GM12801 (cell line): ENCODE data around the gene GATAD2A.

Experiments
- CTCF ChIP-seq: IDR thresholded peaks from one replicate; pipeline ENCODE4 v1.5.1; 2011; ENCODE audit warnings: control low read depth; ENCODE audit not compliant: insufficient read length; ENCODE audit errors: extremely low read depth

Gene GATAD2A

GRCh38 chr19:19410553-19411550 lies 5.4 kb downstream of the GATAD2A start:
- no peak for TF ChIP-seq CTCF

DNA sequence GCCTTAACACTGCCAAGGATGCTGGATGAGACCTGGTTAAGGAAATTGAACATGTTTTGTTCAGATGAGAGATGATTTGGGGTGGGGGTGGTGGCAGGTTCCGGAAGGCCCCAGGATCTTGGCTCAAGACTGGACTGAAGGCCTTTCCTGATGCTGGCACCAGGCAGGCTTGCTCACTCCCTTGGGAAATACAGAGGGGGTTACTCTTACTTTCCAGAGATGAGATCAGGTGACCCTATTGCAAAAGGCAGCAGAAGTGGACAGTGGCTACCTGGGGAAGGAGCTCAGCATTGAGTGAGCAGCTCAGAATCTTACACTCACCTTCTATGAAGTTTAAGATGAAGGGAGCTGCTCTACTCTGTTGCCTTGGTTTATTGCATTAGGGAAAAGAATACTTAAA lies 10.8 kb downstream of the GATAD2A start:
- TF ChIP-seq CTCF: no peak

DNA sequence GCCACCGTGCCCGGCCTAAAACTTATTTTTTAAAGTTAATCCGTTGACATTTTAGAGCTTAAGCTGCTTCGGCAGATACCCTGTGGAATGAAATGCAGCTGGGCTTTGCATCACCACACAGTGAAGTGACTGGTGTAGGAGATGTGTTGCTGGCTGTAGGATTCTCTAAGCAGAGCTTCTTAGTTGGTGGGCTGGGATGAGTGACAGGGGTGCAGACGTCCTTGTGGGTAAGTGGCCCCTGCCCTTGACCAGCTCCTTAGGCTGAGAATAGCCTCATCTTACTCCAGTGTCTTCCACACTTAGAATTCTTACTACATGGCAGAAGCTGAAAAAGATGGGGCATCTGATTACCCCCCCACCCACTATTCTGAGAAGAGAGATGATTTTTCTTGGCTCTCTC lies 11.6 kb downstream of the GATAD2A start:
- no peak for TF ChIP-seq CTCF

- TF ChIP-seq CTCF: no peak
These were observed 12.3 kb downstream of the GATAD2A start for GRCh38 chr19:19417628-19418245.

DNA sequence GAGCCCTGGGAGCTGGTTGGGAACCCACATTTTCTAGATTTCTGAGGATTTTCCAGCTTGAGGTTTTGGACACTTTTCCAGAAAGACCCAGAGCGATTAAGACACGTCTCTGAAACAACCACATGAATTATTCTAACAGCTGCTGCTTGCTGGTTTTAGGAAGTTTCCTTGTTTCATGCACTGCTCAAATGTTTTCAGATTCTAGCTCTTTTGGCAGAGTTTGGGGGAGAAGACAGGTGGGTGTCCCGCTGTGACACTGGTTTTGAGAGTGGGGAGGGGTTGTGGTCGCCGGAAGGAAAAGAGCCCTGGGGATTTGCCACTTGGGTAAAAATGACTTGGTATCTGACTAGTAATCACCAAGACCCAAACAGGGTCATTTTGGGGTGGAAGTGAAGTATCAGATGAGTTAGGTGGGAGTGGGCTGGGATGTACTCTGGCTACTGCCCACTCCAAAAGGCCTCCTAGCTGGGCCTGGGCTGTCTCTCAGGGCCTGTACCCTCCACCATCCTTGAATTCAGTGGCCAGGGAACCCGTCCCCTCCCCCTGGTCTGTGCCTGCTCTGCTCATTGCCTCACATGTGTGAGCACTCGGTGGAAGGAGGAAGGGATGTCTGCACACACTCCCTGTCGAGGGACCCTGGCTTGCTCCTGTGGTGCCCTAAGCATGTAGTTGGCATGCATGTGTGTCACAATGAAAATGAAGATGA lies 13.2 kb downstream of the GATAD2A start:
- TF ChIP-seq CTCF: no peak

GRCh38 chr19:19420570-19421298 lies 15.3 kb downstream of the GATAD2A start:
- TF ChIP-seq CTCF: no peak
